Panc1 (cell line): Measurements from ENCODE around the gene UGDH.

Experiments
- CTCF ChIP-seq: fragments of 450-650 bp; IDR thresholded peaks from 2 replicates; pipeline ENCODE4 v1.5.1; 2017; ENCODE audit warnings: mild to moderate bottlenecking
- POLR2AphosphoS5 ChIP-seq: IDR thresholded peaks from 2 replicates; pipeline ENCODE4 v1.6.1; 2012; ENCODE audit warnings: mild to moderate bottlenecking, low read depth, low read length, moderate library complexity
- SIN3A ChIP-seq: IDR thresholded peaks from 2 replicates; pipeline ENCODE4 v1.6.1; 2012; ENCODE audit warnings: low read depth, mild to moderate bottlenecking, low read length, moderate library complexity, borderline replicate concordance; ENCODE audit not compliant: insufficient read depth

GRCh38 chr4:39486221-39486804 lies 40.9 kb downstream of the UGDH start:
- TF ChIP-seq CTCF (no peak), POLR2AphosphoS5 (no peak), SIN3A (no peak)
